ENCODE results near the gene BNC2.
"Not testable (repeated sequence)": the region's sequence is repeated elsewhere in the genome, so short reads cannot be mapped to it uniquely, and the experiment has no call there.

Gene BNC2, protein sequence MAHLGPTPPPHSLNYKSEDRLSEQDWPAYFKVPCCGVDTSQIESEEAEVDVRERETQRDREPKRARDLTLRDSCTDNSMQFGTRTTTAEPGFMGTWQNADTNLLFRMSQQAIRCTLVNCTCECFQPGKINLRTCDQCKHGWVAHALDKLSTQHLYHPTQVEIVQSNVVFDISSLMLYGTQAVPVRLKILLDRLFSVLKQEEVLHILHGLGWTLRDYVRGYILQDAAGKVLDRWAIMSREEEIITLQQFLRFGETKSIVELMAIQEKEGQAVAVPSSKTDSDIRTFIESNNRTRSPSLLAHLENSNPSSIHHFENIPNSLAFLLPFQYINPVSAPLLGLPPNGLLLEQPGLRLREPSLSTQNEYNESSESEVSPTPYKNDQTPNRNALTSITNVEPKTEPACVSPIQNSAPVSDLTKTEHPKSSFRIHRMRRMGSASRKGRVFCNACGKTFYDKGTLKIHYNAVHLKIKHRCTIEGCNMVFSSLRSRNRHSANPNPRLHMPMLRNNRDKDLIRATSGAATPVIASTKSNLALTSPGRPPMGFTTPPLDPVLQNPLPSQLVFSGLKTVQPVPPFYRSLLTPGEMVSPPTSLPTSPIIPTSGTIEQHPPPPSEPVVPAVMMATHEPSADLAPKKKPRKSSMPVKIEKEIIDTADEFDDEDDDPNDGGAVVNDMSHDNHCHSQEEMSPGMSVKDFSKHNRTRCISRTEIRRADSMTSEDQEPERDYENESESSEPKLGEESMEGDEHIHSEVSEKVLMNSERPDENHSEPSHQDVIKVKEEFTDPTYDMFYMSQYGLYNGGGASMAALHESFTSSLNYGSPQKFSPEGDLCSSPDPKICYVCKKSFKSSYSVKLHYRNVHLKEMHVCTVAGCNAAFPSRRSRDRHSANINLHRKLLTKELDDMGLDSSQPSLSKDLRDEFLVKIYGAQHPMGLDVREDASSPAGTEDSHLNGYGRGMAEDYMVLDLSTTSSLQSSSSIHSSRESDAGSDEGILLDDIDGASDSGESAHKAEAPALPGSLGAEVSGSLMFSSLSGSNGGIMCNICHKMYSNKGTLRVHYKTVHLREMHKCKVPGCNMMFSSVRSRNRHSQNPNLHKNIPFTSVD

DNA sequence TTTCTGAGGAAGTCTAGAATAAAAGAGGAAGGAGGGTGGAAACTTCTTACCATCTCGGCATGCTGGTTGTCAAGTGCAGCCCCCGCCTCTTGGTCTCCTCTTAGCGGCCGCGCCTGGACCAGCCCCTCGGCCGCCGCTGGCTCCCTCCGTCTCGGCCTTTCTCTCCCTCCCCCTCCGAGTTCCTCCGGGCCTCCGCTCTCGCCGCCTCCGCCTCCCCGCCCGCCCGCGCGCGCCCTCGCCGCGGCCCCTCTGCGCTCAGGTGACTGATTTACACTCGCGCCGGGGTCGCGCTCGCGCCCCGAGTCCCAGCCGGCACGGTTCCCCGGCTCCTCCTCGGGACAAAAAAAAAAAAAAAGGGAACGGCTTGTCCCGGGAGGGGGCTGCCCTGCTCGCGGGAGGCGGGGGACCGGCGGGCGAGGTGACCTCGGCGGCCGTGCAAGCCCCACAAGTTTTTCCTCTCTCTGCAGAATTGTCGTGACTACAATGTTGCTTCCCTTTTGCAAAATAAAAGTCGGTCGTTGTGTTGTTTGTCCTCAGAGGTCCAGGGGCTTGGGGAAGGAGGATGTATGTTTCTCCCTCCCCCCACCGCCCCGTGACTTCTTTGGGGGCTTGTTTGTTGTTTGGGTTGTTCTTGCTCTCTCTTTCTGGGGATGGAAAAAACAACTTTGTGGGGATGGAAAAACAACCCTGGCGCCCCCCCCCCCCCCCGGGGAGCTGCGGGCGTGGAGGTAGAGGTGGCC, at the start of gene BNC2:
TSS of gene BNC2 (minus strand) at position 75 of the 740 bp plus-strand sequence. CDS start at position 53, 22 bp downstream.
- no peak for DNase-seq (ENCODE audit: low read depth)

DNA sequence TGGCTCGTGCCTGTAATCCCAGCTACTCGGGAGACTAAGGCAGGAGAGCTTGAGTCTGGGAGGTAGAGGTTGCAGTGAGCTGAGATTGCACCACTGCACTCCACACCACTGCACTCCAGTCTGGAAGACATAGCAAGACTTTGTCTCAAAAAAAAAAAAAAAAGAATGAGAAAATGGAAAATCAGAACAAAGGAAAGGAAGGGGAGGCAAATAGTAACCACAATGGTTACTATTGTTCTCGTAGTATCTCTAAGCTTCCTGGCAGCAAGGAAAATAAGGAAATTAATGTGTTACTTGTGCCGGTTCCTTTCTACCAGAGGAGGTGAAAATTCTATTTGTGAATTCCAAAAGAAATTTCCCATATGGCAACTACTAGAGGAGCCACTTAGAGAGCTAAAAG, 48.5 kb upstream of the BNC2 start:
- no peak for DNase-seq (ENCODE audit: low read depth)

DNA sequence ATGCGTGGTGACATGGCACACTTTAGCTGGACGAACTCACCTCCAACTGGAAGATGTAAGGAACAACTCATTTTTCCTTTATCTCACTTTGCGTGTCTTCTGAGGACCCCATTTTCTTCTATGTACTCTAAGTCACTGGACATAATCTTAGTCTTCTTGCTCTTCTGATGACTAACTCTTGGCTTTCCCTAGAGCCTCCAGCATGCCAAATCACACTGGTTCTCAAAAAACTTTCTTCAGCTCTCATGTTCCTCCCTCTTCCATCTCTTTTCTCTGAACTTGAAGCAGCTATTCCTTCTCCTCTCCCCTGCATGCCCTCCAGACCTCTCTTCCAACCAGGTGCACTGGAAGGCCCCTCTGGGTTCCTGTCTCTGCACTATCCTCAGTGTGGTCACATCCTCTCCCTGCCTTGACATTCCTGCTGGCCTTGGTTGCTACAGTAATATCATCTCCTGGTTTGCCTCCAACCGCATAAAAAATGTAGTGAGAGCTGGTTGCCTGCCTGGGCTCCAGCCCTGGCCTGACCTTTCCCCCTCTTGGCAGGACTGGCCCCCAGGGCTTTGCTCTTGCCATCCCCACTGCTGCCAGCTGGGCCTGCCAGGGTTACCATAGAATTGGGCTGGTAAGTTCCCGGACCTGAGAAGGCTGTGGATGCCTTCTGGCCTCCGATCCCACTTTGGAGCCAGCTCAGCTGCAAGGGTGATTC, 44.8 kb upstream of the BNC2 start:
- DNase-seq (ENCODE audit: low read depth): no peak

DNA sequence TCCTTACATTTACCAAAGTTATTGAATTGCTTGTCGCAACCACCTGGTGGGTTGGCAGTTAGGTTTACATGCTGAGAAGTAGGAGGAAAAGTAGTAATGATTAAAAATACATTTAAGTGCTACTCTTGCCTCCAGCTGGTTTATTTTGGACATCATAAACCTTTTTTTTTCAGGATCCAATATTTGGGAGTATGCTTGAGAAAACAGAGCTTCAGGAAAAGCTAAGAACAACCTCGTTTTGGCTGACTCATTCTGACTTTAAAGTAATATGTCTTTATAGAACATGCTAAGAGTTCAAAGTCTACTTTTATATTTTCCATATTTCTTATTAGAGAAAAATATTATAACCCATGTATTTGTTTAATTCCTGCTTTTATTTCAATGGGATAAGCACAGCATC, 41.7 kb upstream of the BNC2 start:
- DNase-seq (ENCODE audit: low read depth): no peak

DNA sequence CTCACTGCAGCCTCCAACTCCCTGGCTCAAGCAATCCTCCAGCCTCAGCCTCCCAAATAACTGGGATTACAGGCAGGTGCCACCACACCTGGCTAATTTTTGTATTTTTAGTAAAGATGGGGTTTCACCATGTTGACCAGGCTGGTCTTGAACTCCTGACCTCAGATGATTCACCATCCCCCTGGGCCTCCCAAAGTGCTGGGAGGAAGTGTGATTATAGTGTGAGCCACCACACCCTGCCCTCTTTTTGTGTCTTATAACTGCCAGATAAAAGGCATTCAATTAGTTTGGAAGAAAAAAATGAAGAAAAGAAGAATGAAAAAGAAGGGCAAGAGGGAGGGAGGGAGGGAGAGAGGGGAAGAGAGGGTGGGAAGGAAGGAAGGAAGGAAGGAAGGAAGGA, 37.7 kb upstream of the BNC2 start:
- not testable (repeated sequence) for DNase-seq (ENCODE audit: low read depth)

DNA sequence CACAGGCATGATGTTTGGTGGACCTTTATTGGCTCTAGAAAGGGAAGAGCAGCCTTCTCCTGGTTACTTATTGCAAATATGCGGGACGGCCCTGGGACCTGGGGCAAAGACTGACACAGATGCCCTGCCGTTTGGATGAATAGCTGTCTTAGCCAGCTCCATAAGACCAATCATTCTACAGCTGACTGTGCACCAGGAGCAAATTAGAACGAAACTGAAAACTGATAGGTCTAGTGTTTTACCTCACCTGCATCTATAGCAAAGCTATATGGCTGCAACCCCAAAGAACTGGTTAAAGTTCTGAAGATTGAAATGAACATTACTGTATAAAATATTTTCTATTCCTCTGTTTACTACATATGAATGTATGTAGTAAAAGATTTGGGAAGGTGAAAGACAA, 34.2 kb upstream of the BNC2 start:
- DNase-seq (ENCODE audit: low read depth): no peak

DNA sequence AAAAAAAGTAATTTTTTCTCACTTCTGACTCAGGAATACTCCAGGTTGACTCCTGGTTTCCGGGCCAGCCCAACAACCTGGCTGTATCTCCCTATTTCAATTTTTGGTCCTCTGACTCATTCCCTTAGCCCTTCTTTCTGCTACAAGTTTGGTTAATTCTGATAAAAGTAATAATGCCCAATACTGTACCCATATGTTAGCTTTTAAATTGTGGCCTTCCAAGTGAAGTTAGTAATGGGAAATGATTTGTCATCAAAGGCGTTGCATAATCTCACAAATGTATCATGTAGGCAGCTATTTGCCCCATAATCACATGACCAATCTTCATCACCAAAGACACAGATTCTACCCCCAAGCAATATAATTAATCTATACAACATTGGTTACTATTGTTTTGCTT, 31.1 kb upstream of the BNC2 start:
- no peak for DNase-seq (ENCODE audit: low read depth)

DNA sequence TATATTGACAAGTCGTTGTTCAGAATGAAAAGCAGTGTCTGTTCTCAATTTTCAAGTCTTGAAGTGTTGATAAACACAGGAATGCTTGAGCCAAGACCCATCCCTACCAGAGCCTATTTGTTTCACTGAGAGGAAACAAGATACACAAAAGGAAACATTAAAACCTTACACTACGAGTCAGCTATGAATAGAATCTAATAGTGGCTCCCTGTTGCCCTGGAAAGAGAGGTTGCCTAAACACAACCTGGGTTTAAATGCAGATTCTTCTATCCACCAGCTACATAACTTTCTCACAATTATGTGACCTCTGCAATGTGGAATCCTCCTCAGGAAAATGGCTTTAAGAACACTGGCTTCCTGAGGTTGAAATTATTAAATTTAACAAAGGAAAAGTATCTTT, 29.1 kb upstream of the BNC2 start:
- DNase-seq (ENCODE audit: low read depth): no peak

DNA sequence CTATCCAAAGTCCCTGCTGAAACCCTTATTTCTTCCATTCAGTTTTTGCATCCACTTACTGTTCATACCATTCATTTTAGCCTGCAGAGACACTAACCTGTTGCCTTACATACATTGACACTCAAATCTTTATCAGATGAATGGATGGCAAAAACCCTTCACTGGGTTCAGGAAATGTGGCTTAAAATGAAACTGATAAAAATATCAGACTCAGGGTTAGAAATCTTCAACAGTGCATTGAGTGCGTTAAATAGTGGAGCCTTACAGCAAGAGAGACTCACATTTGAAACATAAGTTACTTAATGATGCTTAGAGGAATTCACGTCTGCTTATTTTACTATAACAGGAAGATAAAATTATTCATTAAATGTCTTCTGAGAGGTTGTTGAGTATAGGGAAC, 28.0 kb upstream of the BNC2 start:
- DNase-seq (ENCODE audit: low read depth): no peak

DNA sequence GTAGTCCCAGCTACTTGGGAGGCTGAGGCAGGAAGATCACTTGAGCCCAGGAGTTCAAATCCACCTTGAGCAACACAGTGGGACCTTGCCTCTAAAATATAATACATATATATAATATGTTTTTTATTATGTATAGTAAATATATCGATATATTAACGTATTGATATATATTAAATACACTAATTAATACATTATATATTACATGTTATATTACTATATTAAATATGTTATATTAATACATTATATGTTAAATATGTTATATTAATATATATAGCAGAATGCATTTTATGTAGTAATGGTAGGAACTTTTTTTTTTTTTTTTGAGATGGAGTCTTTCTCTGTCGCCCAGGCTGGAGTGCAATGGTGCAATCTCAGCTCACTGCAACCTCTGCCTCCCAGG, 18.1 kb upstream of the BNC2 start:
- DNase-seq (ENCODE audit: low read depth): no peak

DNA sequence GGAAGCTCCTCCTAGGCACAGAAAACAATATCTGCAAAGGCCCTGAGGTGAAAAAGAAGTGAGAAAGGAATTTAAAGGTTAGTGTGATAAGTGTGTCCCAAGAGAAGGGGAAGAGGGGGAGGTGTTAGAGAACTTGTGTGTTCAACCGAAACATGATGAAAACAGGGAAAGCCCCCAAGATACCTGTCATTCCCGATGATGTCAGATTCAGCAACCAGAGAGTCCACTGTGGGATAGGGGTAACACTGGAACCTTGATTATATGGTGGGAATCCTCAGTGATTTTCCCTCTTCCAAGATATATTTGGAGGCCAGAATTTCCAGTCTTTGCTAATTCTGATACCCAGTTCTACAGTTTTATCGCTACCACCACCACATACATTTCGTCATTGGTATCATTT, 15.5 kb upstream of the BNC2 start:
- DNase-seq (ENCODE audit: low read depth): no peak

DNA sequence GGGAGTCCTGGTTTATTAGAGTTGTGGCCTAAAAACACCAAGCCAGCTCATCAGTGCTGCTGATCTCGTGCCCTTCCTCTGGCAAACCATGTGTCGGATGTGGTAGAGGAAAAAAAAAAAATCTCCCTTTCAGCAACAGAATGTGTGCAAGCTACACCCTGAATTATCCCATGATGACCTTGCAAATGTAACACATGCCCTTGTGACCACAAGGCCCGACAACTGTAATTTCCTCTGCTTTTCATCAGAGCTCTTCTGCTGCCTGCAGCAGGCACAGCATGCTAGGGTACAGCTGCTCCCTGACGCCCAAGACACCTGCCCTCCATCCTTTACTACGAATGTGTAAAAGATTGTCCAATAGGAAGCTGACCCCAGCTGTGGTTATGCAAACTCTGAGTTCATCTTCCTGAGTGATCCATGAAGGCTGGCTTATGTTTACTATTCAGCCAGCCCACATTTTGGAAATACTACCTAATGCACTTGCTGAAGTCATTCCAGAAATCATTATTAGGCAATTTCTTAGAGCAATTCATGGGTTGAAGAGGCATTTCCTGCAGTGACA, 14.6 kb upstream of the BNC2 start:
- no peak for DNase-seq (ENCODE audit: low read depth)

DNA sequence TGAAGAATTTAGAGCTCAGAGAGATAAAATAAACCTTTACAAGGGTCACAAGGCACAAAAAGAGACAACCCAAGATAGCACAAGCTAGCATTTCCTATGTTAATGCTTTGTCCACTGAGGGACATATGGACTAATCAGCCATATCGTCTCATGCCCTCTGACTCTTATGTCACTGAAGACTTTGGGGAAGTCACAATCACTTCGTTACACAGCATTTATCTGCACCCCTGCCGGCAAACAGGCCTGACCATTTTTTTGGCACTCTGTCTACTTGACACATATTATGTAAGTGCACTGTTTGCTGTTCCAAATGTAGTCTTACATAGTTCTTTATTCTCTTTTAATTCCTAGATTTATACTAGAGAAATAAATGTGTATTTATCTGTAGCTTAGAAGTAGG, 13.9 kb upstream of the BNC2 start:
- no peak for DNase-seq (ENCODE audit: low read depth)

DNA sequence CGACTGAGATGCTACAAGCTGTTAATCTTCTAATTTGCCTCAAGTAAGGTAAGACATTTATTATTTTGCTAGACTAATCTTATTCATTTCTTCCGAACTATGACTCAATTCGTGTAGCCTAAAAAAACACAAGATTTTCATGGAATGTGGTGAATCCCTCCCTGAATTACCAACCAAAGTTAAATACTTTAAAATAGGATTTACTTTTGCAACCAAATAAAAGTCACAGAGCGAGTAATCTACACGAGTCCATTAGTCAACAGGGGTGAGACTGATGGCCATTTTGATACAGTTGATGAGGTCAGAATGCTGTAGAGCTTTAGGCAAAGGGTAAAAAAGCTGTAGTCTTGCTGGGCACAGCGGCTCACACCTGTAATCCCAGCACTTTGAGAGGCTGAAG, 13.1 kb upstream of the BNC2 start:
- DNase-seq (ENCODE audit: low read depth): no peak

DNA sequence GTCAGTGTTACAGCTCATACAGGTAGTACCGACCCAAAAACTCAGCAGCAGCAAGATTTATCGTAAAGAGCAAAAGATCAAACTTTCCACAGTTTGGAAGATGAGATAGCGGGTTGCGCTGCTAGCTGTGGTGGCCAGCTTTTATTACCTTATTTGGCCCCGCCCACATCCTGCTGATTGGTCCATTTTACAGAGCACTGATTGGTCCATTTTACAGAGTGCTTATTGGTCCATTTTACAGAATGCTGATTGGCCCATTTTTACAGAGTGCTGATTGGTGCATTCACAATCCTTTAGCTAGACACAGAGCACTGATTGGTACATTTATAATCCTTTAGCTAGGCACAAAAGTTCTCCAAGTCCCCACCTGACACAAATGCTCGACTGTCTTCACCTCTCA, 12.0 kb upstream of the BNC2 start:
- not testable (repeated sequence) for DNase-seq (ENCODE audit: low read depth)

DNA sequence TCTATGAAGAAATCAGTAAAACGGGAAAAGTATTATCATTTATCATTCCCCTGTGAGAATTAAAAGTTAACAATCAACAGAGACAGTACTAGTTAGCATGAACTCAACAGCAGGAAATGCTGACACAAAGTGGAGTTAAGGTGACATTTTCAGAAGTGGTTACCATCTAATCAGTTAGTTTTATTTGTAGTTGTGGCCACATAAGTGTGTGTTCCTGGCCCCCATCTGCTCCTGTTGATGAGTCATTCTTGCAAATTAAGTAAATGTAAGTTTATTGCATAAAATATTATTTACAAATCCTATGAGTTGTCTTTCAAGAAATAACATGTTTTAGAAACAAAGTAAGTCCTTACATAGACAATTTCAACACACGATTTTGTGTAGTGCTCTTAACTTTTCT, 8.9 kb upstream of the BNC2 start:
- DNase-seq (ENCODE audit: low read depth): no peak

DNA sequence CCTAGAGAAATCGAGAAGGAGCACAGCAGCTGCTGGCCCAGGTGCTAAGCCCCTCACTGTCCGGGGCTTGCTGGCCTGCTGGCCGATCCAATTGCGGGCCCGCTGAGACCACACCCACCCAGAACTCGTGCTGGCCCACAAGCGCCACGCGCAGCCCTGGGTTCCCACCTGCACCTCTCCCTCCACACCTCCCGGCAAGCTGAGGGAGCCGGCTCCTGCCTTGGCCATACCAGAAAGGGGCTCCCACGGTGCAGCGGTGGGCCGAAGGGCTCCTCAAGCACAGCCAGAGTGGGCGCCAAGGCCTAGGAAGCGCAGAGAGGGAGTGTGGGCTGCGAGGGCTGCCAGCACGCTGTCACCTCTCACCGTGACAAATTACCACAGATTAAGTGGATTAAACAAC, 6.8 kb upstream of the BNC2 start:
- no peak for DNase-seq (ENCODE audit: low read depth)

DNA sequence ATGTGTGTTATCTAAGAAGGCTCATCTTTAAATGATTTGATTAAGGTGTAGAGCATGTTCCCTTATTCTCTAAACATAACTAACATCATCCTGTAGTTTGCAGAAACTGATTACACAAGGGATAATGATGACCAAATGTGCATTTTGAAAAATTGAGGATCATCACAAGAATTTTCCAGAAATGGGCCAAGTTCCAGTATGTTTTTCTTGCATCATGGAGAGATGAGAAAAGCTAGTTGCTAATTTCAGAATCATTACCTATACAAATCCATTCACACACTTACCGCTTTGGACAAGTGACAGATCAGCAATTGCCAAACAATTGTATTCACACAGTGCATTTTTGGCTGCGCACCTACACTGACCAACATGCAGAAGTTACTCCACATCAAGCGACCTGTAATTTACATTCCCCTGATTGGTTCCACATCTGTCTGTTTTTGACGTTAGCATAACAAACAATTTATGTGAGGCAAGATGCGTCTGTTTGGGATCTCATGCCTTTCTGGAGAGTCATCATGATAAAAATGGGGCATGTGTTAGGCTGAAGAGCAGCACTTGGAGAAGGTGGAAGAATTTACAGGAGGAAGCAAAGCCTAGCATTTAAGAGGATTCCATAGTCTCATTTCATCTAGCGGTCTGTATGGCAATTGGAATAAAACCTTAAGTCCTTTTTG, 2.8 kb upstream of the BNC2 start:
- DNase-seq (ENCODE audit: low read depth): no peak

DNA sequence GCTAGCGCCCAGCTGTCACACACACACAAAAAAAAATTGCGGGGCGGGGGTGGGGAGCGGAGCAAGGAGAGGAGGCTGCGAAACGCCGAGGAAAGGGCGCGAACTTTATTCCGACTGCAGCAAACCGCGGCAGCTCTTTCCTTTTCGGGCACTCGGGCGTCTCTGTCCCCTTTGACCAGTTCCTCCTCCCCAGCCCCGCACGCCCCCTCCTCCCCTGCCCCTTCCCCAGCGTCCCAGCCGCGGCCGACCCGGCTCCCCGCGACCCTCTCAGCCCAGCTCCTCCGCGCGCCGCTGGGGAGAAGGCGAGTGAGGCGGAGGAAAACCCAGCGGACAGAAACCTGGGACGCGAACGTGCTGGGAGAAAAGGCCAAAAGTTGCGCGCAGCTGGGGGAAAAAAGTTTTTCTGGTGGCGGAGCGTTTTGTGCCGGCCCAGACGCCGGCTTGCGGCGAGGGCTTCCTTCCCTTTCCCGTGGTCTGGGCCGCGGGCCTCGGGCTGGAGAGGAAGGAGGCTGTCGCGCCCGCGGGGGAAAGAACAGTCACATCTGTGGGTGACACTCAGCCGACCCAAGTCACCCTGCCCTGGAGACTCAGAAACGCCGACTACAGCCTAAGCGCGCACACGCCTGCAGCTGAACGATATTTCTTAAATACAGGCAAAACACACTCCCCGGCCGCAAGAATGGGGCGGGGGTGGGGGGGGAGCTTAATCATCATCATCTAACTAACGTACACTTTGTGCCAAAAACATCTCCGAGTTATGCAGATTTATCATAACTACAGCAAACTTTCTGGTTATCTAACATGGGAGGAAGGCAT, 1.1 kb upstream of the BNC2 start:
- DNase-seq (ENCODE audit: low read depth): no peak
